Choroid plexus epithelial cell (primary cell): Measurements from ENCODE around the gene MGST2.

Source experiments
- DNase-seq: peaks from one replicate; pipeline ENCODE4 v3.0.0-alpha.2; 2010; ENCODE audit warnings: low read depth
- H3K4me3 ChIP-seq: 2 replicates; pipeline ENCODE4 v1.5.1; 2011; ENCODE audit warnings: low read depth, mild to moderate bottlenecking, control low read depth, low read length, moderate library complexity
- CTCF ChIP-seq: conservative IDR thresholded peaks from 2 replicates; pipeline ENCODE4 v1.5.1; 2011; ENCODE audit warnings: low read depth, mild to moderate bottlenecking, control low read depth, inconsistent platforms, low read length, moderate library complexity

The MGST2 gene

DNA sequence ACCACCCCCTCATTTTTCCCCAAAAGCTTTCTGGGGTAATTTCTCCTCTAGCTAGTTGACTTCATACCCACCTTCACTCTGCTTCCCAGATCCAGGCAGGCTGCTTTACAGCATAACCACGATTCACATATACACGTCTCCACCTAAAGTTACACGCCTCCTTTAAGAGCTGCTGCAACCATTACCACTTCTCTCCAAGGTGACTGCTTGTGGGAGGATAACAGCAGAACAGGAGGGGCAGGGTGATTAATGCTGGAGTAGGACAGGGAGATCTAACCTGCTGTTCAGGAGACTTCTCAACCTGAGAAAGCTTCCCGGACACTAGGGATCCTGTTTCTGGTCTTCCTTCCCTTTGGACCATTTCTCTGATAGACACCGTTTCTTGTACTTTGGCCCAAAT is 77.4 kb downstream of the MGST2 start:
- DNase-seq, result no peak
- no peak overlapping the region for H3K4me3 ChIP-seq
- no peak for TF ChIP-seq CTCF

DNA sequence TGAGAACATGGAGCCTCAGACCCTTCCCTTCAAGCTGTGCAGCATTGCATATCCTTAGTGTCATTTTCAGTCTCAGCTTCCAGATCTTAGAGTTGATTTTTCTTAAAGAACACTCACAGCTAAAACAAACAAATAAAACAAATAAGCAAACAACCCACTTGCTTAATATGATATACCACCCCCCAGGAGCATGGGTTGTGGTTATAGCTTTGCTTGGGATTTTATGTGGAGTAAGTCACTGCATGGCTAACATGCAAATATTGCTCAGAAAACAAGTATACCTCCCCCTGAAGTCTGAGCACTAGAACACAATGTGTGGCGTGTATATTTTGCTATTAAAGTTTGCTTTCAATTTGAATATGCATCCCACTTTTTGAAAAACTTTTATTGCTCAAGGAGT is 78.6 kb downstream of the MGST2 start:
- no peak overlapping the region for H3K4me3 ChIP-seq
- TF ChIP-seq CTCF, result no peak
- DNase-seq, result no peak

DNA sequence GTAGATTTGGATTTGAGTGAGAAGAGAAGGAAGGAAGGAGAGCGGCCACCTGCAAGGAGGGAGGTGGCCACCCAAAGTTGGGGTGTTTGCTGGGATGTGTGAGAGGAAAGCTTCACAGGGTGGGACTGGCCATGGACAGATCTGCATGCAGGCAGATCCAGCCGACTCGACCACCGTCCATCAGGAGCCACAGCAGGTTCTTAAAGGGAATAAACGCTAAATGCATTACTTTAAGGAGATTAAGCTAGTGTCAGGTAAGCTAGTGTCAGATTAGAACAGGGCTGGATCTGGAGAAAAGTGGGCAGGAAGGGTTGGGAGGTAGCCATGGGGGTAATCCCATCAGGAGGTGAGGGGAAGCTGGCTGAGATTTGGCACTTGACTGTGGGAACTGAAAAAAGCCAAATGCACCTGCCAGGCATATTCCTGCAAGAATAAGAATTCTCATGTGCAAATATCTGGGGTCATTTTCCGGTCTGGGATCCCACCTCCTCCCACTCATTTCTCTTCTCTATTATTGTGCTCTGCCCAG is 79.6 kb downstream of the MGST2 start:
- no peak overlapping the region for H3K4me3 ChIP-seq
- no peak for DNase-seq
- no peak for TF ChIP-seq CTCF

DNA sequence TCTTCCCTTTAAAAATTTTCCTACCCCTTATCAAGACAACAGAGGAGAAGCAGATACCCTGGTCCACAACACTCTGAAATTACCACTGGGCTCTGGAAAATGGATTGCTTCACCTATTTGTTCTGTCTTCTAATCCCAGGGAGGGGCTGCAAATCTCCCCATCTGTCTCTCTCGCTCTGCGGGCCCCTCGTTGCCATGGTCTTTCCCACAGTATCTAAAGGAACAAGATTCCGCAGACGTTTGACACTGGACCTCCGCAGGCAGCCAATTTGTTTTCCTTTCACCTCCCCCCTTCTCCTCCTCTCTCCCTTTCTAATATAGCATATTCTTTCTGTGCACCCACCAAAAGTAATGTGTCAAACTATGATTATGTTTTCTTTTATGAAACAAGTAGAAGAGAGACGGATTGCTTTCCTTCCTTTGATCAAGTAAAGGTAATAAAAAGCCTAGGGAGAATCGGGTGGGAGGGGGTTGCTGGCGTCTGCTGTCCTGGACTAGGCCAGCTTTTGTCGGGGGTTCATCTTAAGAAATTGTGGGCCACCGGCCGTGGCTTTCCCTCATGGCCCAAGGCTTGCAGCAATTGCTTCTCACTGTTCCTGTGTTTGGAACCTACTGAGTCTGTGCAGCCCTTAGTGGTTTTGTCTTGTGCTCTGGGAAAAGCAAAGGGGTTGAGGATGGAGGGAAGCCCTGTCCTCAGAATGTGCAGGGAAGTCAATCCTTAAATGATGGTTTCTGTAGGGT is 81.0 kb downstream of the MGST2 start:
- no peak for TF ChIP-seq CTCF
- peak; percentile 7 for DNase-seq
- H3K4me3 ChIP-seq, result no peak overlapping the region

DNA sequence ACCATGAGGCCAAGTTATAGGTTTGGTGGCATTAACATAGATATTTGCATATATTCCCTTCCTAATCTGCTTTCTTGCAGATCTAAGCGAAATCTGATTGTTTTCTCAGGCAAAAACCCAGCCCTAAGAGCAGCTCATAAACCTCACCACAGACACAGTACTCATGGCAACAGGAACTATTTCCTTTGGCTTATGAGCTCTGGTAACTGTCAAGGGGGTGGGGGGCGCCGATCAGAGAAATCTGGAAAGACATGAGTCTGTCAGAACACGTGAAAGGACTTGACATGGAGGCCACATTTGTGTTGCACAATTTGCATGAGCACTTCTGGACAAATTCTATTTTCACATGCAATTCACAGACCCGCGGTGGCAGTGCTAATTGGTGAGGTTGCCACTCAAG is 83.7 kb downstream of the MGST2 start:
- no peak for DNase-seq
- H3K4me3 ChIP-seq, result no peak overlapping the region
- no peak for TF ChIP-seq CTCF

DNA sequence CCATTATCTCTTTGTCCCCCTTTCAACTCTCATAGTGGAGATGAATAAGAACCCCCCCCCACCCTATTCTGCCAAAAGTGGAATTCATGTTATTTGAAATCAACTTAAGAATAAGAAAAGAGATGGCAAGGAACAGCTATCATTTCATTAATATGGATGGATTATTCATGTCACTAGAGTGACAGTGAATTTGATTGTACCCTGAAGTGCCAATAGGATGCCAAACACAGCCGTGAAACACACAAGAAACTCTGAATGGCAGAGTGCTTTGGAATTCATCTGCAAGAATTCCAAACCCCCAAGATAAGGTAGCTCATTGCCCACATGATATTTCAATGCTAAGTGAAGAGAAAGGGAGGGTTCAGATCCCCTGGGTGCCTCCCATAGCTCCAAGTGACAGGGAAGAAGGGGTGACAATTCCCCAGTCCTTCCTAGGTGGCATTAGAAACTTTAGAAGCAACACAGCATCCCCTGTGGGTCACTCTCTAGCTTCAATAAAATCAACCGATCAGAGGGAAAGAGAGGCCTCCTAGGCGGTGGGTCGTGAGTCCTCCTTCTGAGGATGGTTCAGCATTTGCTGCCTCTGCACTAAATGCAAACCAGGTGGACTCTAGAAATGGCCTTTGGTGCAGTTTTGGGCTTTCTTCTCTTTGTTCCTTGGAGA is 84.3 kb downstream of the MGST2 start:
- no peak for DNase-seq
- H3K4me3 ChIP-seq, result no peak overlapping the region
- TF ChIP-seq CTCF, result no peak
